Glutamatergic neuron (in vitro differentiated cells): Measurements from ENCODE around the gene PRR27. TPM values are rescaled to one million over a fixed set of nuclear protein-coding genes. Genes with fewer than 3 reads are reported as not detected.

Source experiments
- DNase-seq: peaks from one replicate; pipeline ENCODE4 v3.0.0; 2022
- H3K27ac Mint-ChIP-seq: one replicate; pipeline ENCODE4 v1.8.0; 2020; ENCODE audit warnings: mild to moderate bottlenecking, mixed read lengths, inconsistent platforms; ENCODE audit not compliant: unreplicated experiment
- H3K27me3 Mint-ChIP-seq: one replicate; pipeline ENCODE4 v1.8.0; 2020; ENCODE audit warnings: mild to moderate bottlenecking, moderate library complexity, mixed read lengths, inconsistent platforms; ENCODE audit not compliant: unreplicated experiment
- H3K36me3 Mint-ChIP-seq: one replicate; pipeline ENCODE4 v1.8.0; 2020; ENCODE audit warnings: mild to moderate bottlenecking, mixed read lengths, inconsistent platforms; ENCODE audit not compliant: unreplicated experiment
- H3K4me1 Mint-ChIP-seq: one replicate; pipeline ENCODE4 v1.8.0; 2020; ENCODE audit warnings: mild to moderate bottlenecking, low read depth, mixed read lengths, inconsistent platforms; ENCODE audit not compliant: unreplicated experiment
- H3K4me3 Mint-ChIP-seq: one replicate; pipeline ENCODE4 v1.8.0; 2020; ENCODE audit warnings: mild to moderate bottlenecking, mixed read lengths, inconsistent platforms; ENCODE audit not compliant: unreplicated experiment
- H3K9me3 Mint-ChIP-seq: one replicate; pipeline ENCODE4 v1.8.0; 2020; ENCODE audit warnings: mild to moderate bottlenecking, moderate library complexity, mixed read lengths, inconsistent platforms; ENCODE audit not compliant: unreplicated experiment
- total RNA-seq: library from RNA; stranded (reverse); fragmentation: NEBNext Ultra II Directional; extraction: Animal tissue kit (Norgen Biotek cat#: 25700); gene quantifications from one replicate; pipeline ENCODE4 v1.2.1, GENCODE V29; 2021; ENCODE audit not compliant: unreplicated experiment
- TF ChIP-seq, protein P1 (sequence below): fragments of 200-600 bp; sonication (generic); IDR thresholded peaks from one replicate; pipeline ENCODE4 v1.5.0; 2021; ENCODE audit not compliant: partially characterized antibody, unreplicated experiment

The PRR27 gene
- total RNA-seq, 1 donor from 2014 or later: not detected

GRCh38 chr4:70133473-70133872 lies 20.6 kb upstream of the PRR27 start:
- H3K36me3 Mint-ChIP-seq: no peaks in the 10 kb centered on the region
- H3K4me3 Mint-ChIP-seq: no peak overlapping the region
- H3K9me3 Mint-ChIP-seq: no peaks in the 10 kb centered on the region
- H3K4me1 Mint-ChIP-seq: no peaks in the 10 kb centered on the region
- TF ChIP-seq, protein P1, sequence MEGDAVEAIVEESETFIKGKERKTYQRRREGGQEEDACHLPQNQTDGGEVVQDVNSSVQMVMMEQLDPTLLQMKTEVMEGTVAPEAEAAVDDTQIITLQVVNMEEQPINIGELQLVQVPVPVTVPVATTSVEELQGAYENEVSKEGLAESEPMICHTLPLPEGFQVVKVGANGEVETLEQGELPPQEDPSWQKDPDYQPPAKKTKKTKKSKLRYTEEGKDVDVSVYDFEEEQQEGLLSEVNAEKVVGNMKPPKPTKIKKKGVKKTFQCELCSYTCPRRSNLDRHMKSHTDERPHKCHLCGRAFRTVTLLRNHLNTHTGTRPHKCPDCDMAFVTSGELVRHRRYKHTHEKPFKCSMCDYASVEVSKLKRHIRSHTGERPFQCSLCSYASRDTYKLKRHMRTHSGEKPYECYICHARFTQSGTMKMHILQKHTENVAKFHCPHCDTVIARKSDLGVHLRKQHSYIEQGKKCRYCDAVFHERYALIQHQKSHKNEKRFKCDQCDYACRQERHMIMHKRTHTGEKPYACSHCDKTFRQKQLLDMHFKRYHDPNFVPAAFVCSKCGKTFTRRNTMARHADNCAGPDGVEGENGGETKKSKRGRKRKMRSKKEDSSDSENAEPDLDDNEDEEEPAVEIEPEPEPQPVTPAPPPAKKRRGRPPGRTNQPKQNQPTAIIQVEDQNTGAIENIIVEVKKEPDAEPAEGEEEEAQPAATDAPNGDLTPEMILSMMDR: no peak
- H3K27me3 Mint-ChIP-seq: no peaks in the 10 kb centered on the region
- no peak overlapping the region for H3K27ac Mint-ChIP-seq
- no peak for DNase-seq

GRCh38 chr4:70138751-70139150 lies 15.3 kb upstream of the PRR27 start:
- no peaks in the 10 kb centered on the region for H3K9me3 Mint-ChIP-seq
- H3K36me3 Mint-ChIP-seq: no peaks in the 10 kb centered on the region
- H3K4me1 Mint-ChIP-seq: no peaks in the 10 kb centered on the region
- H3K4me3 Mint-ChIP-seq: no peak overlapping the region
- TF ChIP-seq, protein P1: no peak
- H3K27me3 Mint-ChIP-seq: no peaks in the 10 kb centered on the region
- no peak for DNase-seq
- no peak overlapping the region for H3K27ac Mint-ChIP-seq

DNA sequence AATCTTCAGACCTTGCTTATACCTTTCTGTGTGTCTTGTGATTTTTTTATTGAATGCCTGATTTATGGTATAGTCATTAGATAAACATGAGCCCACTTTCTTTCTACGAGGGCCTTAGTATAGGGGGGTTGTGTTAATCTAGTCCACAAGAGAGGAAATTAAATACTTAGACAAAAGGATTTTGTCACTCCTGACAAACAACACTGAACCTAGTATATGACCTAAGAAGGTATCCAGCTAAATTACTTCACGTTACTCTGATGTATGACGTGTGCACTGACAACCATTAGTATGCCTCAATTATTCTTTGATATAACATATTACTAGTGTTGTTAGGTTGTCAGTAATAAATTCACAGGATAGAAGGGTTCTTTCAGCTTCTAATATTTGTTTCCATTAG lies 2.8 kb upstream of the PRR27 start:
- Mint-ChIP-seq H3K27ac (no peak overlapping the region), H3K9me3 (no peaks in the 10 kb centered on the region), H3K27me3 (no peaks in the 10 kb centered on the region), H3K36me3 (no peaks in the 10 kb centered on the region), H3K4me1 (no peaks in the 10 kb centered on the region), H3K4me3 (no peak overlapping the region)
- TF ChIP-seq, protein P1: no peak
- no peak for DNase-seq

DNA sequence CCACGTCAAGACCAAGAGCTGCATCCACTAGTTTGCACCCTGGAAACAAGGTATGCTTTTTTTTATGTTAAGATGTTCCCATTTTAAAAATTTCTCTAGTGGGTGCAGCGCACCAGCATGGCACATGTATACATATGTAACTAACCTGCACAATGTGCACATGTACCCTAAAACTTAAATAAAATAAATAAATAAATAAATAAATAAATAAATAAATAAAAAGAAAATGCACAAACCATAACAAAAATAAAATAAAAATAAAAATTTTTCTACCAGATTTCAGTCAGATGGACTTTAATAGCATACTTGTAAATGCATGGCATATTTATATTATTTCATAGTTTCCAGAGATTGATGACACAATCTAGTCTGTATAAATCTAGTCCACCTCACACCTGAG lies 1.9 kb upstream of the PRR27 start:
- H3K27ac Mint-ChIP-seq: no peak overlapping the region

GRCh38 chr4:70158576-70158975 lies 4.5 kb downstream of the PRR27 start:
- Mint-ChIP-seq H3K27me3 (no peaks in the 10 kb centered on the region), H3K4me3 (no peak overlapping the region), H3K36me3 (no peaks in the 10 kb centered on the region), H3K4me1 (no peaks in the 10 kb centered on the region), H3K9me3 (no peaks in the 10 kb centered on the region), H3K27ac (no peak overlapping the region)
- no peak for DNase-seq
- TF ChIP-seq, protein P1: no peak

More for the DNA sequence above, 1.9 kb upstream of the PRR27 start:
- H3K9me3 Mint-ChIP-seq: no peaks in the 10 kb centered on the region
- TF ChIP-seq, protein P1: no peak
- no peaks in the 10 kb centered on the region for H3K36me3 Mint-ChIP-seq
- no peaks in the 10 kb centered on the region for H3K27me3 Mint-ChIP-seq
- DNase-seq: no peak
- no peak overlapping the region for H3K4me3 Mint-ChIP-seq
- H3K4me1 Mint-ChIP-seq: no peaks in the 10 kb centered on the region
